ENCODE measurements around the gene UBE2U. TPM values are rescaled to one million over a fixed set of nuclear protein-coding genes. Genes with fewer than 3 reads are reported as not detected.

Gene UBE2U
- total RNA-seq, 2 experiments from 2014 or later, result not detected

GRCh38 chr1:64268653-64269557 is 65.5 kb downstream of the UBE2U start:
- peaks cover 15% of the 10 kb centered on the region for H3K27me3 Mint-ChIP-seq (ENCODE audit: low read depth)
- CTCF ChIA-PET, result interaction anchor here (0.5 to 4.2 kb wide), 9 partner anchors 8 to 557 kb away, joined by 3 to 24 read pairs (median 5); no protein-coding TSS in a partner anchor
- H3K4me1 Mint-ChIP-seq (ENCODE audit: low read depth), result peaks cover 2% of the 10 kb centered on the region
- peaks cover 3% of the 10 kb centered on the region for H3K9me3 Mint-ChIP-seq
- H3K4me3 Mint-ChIP-seq, result no peak overlapping the region
- no peaks in the 10 kb centered on the region for H3K36me3 Mint-ChIP-seq (ENCODE audit: low read depth)
- no peak overlapping the region for H3K27ac Mint-ChIP-seq
- intact Hi-C loops (cut with micrococcal nuclease), result loop anchor here (1.0 to 10.0 kb wide), 9 partner anchors 136 to 1419 kb away; partner anchors contain the start of gene RAVER2
- DNase-seq, result peak; percentile 85

- H3K4me1 Mint-ChIP-seq (ENCODE audit: low read depth), result peaks cover 2% of the 10 kb centered on the region
- peaks cover 3% of the 10 kb centered on the region for H3K9me3 Mint-ChIP-seq
- CTCF ChIA-PET, result interaction anchor here (0.9 to 4.2 kb wide), 4 partner anchors 9 to 556 kb away, joined by 3 to 24 read pairs (median 4); no protein-coding TSS in a partner anchor
- no peak overlapping the region for H3K27ac Mint-ChIP-seq
- peaks cover 14% of the 10 kb centered on the region for H3K27me3 Mint-ChIP-seq (ENCODE audit: low read depth)
- DNase-seq, result no peak
- H3K4me3 Mint-ChIP-seq, result no peak overlapping the region
- intact Hi-C loops (cut with micrococcal nuclease), result loop anchor here (1.0 to 10.0 kb wide), 9 partner anchors 135 to 1419 kb away; partner anchors contain the start of gene RAVER2
- no peaks in the 10 kb centered on the region for H3K36me3 Mint-ChIP-seq (ENCODE audit: low read depth)
Observed at GRCh38 chr1:64269558-64269884, 66.1 kb downstream of the UBE2U start.

- DNase-seq, result no peak
- Mint-ChIP-seq H3K4me1 (ENCODE audit: low read depth) (no peaks in the 10 kb centered on the region), H3K27me3 (ENCODE audit: low read depth) (no peaks in the 10 kb centered on the region), H3K36me3 (ENCODE audit: low read depth) (no peaks in the 10 kb centered on the region), H3K9me3 (no peaks in the 10 kb centered on the region), H3K4me3 (no peak overlapping the region), H3K27ac (no peak overlapping the region)
- CTCF ChIA-PET, result no interaction called here
- intact Hi-C loops (cut with micrococcal nuclease), result no loop called here
Observed at GRCh38 chr1:64280001-64280400, 76.6 kb downstream of the UBE2U start.

GRCh38 chr1:64282351-64282750 is 78.9 kb downstream of the UBE2U start:
- Mint-ChIP-seq H3K9me3 (no peaks in the 10 kb centered on the region), H3K4me3 (no peak overlapping the region), H3K27ac (no peak overlapping the region), H3K36me3 (ENCODE audit: low read depth) (no peaks in the 10 kb centered on the region), H3K4me1 (ENCODE audit: low read depth) (no peaks in the 10 kb centered on the region), H3K27me3 (ENCODE audit: low read depth) (no peaks in the 10 kb centered on the region)
- intact Hi-C loops (cut with micrococcal nuclease), result no loop called here
- DNase-seq, result no peak
- CTCF ChIA-PET, result no interaction called here

GRCh38 chr1:64287071-64287470 is 83.6 kb downstream of the UBE2U start:
- no peak for DNase-seq
- CTCF ChIA-PET, result interaction anchor here (0.5 kb wide), 2 partner anchors 636 to 725 kb away, joined by 4 read pairs; no protein-coding TSS in a partner anchor
- Mint-ChIP-seq H3K27ac (no peak overlapping the region), H3K4me3 (no peak overlapping the region), H3K9me3 (no peaks in the 10 kb centered on the region), H3K4me1 (ENCODE audit: low read depth) (no peaks in the 10 kb centered on the region), H3K27me3 (ENCODE audit: low read depth) (peaks cover 5% of the 10 kb centered on the region), H3K36me3 (ENCODE audit: low read depth) (no peaks in the 10 kb centered on the region)
- intact Hi-C loops (cut with micrococcal nuclease), result no loop called here

DNA sequence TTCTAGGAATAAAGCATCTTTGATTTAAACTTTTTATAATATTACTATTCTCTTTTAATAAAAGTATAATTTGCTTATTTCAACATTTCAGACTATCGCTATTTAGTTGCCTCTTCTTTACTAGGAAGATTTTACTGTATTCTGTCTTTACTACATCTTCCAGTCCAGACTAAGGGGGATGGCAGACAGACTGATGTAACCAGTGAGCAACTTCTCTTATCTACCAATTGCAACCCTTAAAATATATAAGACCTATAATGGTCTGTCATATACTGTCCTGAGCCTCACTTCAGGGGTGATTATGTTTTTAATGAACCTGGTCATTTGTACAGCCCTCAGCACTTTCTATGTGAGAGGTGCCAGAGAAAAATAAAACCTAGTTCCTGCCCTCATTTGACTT is 87.0 kb downstream of the UBE2U start:
- no peak for DNase-seq
- peaks cover 2% of the 10 kb centered on the region for H3K9me3 Mint-ChIP-seq
- H3K27me3 Mint-ChIP-seq (ENCODE audit: low read depth), result peaks cover 9% of the 10 kb centered on the region
- CTCF ChIA-PET, result no interaction called here
- intact Hi-C loops (cut with micrococcal nuclease), result no loop called here
- no peak overlapping the region for H3K27ac Mint-ChIP-seq
- no peak overlapping the region for H3K4me3 Mint-ChIP-seq
- H3K36me3 Mint-ChIP-seq (ENCODE audit: low read depth), result no peaks in the 10 kb centered on the region
- H3K4me1 Mint-ChIP-seq (ENCODE audit: low read depth), result no peaks in the 10 kb centered on the region

DNA sequence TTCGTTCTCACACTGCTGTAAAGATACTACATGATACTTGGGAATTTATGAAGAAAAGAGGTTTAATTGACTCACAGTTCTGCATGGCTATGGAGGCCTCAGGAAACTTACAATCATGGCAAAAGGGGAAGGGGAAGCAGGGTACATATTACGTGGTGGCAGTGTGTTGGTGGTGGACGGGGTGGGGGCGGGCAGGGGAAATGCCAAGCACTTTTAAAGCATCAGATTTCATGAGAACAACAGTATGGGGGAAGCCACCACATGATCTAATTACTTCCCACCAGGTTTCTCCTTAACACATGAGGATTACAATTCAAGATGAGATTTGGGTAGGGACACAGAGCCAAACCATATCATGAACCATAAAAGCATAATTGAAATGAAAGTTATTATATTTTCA is 88.5 kb downstream of the UBE2U start:
- Mint-ChIP-seq H3K4me3 (no peak overlapping the region), H3K4me1 (ENCODE audit: low read depth) (no peaks in the 10 kb centered on the region), H3K27ac (no peak overlapping the region), H3K9me3 (peaks cover 2% of the 10 kb centered on the region), H3K36me3 (ENCODE audit: low read depth) (no peaks in the 10 kb centered on the region), H3K27me3 (ENCODE audit: low read depth) (peaks cover 13% of the 10 kb centered on the region)
- no peak for DNase-seq
- intact Hi-C loops (cut with micrococcal nuclease), result no loop called here
- CTCF ChIA-PET, result no interaction called here

GRCh38 chr1:64292399-64292798 is 89.0 kb downstream of the UBE2U start:
- CTCF ChIA-PET, result no interaction called here
- DNase-seq, result no peak
- H3K4me1 Mint-ChIP-seq (ENCODE audit: low read depth), result no peaks in the 10 kb centered on the region
- peaks cover 2% of the 10 kb centered on the region for H3K9me3 Mint-ChIP-seq
- intact Hi-C loops (cut with micrococcal nuclease), result no loop called here
- peaks cover 15% of the 10 kb centered on the region for H3K27me3 Mint-ChIP-seq (ENCODE audit: low read depth)
- H3K36me3 Mint-ChIP-seq (ENCODE audit: low read depth), result no peaks in the 10 kb centered on the region
- H3K4me3 Mint-ChIP-seq, result no peak overlapping the region
- no peak overlapping the region for H3K27ac Mint-ChIP-seq

DNA sequence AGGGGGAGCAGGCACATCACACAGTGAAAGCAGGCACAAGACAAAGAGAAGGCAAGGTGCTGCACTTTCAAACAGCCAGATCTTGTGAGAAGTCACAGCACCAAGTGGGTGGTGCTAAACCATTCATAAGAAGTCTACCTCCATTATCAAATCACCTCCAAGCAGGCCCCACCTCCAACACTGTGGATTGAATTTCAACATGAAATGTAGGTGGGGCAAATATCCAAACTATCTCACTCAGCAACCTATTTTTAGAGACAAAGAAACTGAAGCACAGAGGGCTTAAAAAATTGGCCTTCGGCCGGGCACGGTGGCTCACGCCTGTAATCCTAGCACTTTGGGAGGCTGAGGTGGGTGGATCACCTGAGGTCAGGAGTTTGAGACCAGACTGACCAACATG is 90.4 kb downstream of the UBE2U start:
- intact Hi-C loops (cut with micrococcal nuclease), result no loop called here
- Mint-ChIP-seq H3K36me3 (ENCODE audit: low read depth) (no peaks in the 10 kb centered on the region), H3K27ac (no peak overlapping the region), H3K4me1 (ENCODE audit: low read depth) (no peaks in the 10 kb centered on the region), H3K9me3 (peaks cover 2% of the 10 kb centered on the region), H3K27me3 (ENCODE audit: low read depth) (peaks cover 15% of the 10 kb centered on the region), H3K4me3 (no peak overlapping the region)
- DNase-seq, result no peak
- CTCF ChIA-PET, result no interaction called here

- no peak for DNase-seq
- peaks cover 18% of the 10 kb centered on the region for H3K27me3 Mint-ChIP-seq (ENCODE audit: low read depth)
- H3K36me3 Mint-ChIP-seq (ENCODE audit: low read depth), result no peaks in the 10 kb centered on the region
- H3K4me3 Mint-ChIP-seq, result no peak overlapping the region
- intact Hi-C loops (cut with micrococcal nuclease), result no loop called here
- H3K9me3 Mint-ChIP-seq, result peaks cover 2% of the 10 kb centered on the region
- CTCF ChIA-PET, result no interaction called here
- no peak overlapping the region for H3K27ac Mint-ChIP-seq
- H3K4me1 Mint-ChIP-seq (ENCODE audit: low read depth), result no peaks in the 10 kb centered on the region
Observed at GRCh38 chr1:64295136-64295535, 91.7 kb downstream of the UBE2U start.

DNA sequence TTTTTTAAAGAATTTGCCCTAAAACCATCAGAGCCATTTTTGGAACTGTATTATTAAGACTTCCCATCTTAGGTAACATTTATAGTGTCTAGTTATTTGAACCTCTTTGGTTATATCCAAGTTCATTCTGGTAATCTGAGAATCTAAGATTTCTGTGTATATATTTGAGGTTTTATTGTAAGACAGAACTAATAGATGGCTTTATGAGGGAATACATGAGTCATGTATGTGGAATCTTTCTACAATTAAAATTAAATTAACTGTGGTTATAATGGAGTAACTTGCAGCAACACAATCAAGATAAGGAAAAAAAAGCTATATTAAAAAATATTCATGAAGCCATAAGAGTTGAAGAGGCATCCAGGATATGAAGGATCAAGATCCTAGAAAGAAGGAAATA is 92.1 kb downstream of the UBE2U start:
- no peak for DNase-seq
- no peaks in the 10 kb centered on the region for H3K36me3 Mint-ChIP-seq (ENCODE audit: low read depth)
- intact Hi-C loops (cut with micrococcal nuclease), result no loop called here
- H3K9me3 Mint-ChIP-seq, result peaks cover 2% of the 10 kb centered on the region
- CTCF ChIA-PET, result no interaction called here
- H3K4me1 Mint-ChIP-seq (ENCODE audit: low read depth), result no peaks in the 10 kb centered on the region
- H3K27me3 Mint-ChIP-seq (ENCODE audit: low read depth), result peaks cover 18% of the 10 kb centered on the region
- no peak overlapping the region for H3K27ac Mint-ChIP-seq
- H3K4me3 Mint-ChIP-seq, result no peak overlapping the region

GRCh38 chr1:64296459-64296858 is 93.0 kb downstream of the UBE2U start:
- CTCF ChIA-PET, result no interaction called here
- H3K9me3 Mint-ChIP-seq, result peaks cover 2% of the 10 kb centered on the region
- H3K27ac Mint-ChIP-seq, result no peak overlapping the region
- no peaks in the 10 kb centered on the region for H3K4me1 Mint-ChIP-seq (ENCODE audit: low read depth)
- no peaks in the 10 kb centered on the region for H3K36me3 Mint-ChIP-seq (ENCODE audit: low read depth)
- H3K27me3 Mint-ChIP-seq (ENCODE audit: low read depth), result peaks cover 15% of the 10 kb centered on the region
- no peak for DNase-seq
- intact Hi-C loops (cut with micrococcal nuclease), result no loop called here
- H3K4me3 Mint-ChIP-seq, result no peak overlapping the region

DNA sequence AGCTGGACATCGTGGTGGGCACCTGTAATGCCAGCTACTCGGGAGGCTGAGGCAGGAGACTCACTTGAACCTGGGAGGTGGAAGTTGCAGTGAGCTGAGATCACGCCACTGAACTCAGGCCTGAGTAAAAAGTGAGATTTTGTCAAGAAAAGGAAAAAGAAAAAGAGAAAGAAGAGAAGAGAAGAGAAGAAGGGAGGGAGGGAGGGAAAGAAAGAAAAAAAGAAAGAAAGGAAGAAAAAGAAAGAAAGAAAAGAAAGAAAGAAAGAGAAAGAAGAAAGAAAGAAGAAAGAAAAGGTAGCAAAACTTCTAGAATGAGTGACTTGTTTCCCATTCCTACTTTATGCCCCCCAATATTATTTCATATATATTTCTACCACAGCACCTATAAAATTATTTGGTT is 98.8 kb downstream of the UBE2U start:
- H3K27ac Mint-ChIP-seq, result no peak overlapping the region
- no peaks in the 10 kb centered on the region for H3K36me3 Mint-ChIP-seq (ENCODE audit: low read depth)
- H3K4me1 Mint-ChIP-seq (ENCODE audit: low read depth), result no peaks in the 10 kb centered on the region
- H3K4me3 Mint-ChIP-seq, result no peak overlapping the region
- CTCF ChIA-PET, result no interaction called here
- no peak for DNase-seq
- intact Hi-C loops (cut with micrococcal nuclease), result no loop called here
- H3K9me3 Mint-ChIP-seq, result no peaks in the 10 kb centered on the region
- peaks cover 3% of the 10 kb centered on the region for H3K27me3 Mint-ChIP-seq (ENCODE audit: low read depth)
